ENCODE data around the gene SYNM.

The SYNM gene

DNA sequence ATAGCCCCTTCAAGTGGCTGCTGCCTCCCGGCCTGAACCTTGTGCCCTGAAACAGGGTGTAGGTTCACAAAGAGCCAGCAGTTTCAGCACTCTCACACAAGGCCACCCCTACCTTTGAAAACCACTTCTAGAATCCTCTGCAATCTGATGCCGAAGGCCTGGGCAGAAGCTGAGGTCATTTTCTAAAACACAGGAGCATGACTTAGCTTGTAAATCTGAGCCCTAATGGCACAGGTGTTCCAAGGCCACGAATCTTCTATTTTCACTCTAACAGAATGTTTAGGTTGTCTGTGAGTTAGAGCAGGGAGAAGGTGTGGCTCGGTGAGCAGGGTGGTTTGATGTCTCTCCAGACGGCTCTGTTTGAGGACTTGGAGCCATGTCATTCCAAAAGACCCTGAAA is 62.3 kb downstream of the SYNM start:
- DNase-seq (ENCODE audit: insufficient read length) = no peak
- no peak for TF ChIP-seq TAF1 (IDR thresholded peaks at IDR 0.05; ENCODE audit: borderline replicate concordance, low read depth, low read length)
- no peak for TF ChIP-seq POLR2A (IDR thresholded peaks at IDR 0.05; ENCODE audit: low read depth, low read length)
- no peak for TF ChIP-seq POLR2AphosphoS5 (IDR thresholded peaks at IDR 0.05; ENCODE audit: low read depth, low read length)
- FAIRE-seq = no peak

- FAIRE-seq = no peak
- DNase-seq (ENCODE audit: insufficient read length) = no peak
- TF ChIP-seq POLR2A (IDR thresholded peaks at IDR 0.05; ENCODE audit: low read depth, low read length) (no peak), POLR2AphosphoS5 (IDR thresholded peaks at IDR 0.05; ENCODE audit: low read depth, low read length) (no peak), TAF1 (IDR thresholded peaks at IDR 0.05; ENCODE audit: borderline replicate concordance, low read depth, low read length) (no peak)
These were observed 62.8 kb downstream of the SYNM start for GRCh38 chr15:99167640-99168039.

GRCh38 chr15:99168601-99169580 is 64.0 kb downstream of the SYNM start:
- TF ChIP-seq POLR2A (IDR thresholded peaks at IDR 0.05; ENCODE audit: low read depth, low read length) (no peak), POLR2AphosphoS5 (IDR thresholded peaks at IDR 0.05; ENCODE audit: low read depth, low read length) (no peak), TAF1 (IDR thresholded peaks at IDR 0.05; ENCODE audit: borderline replicate concordance, low read depth, low read length) (no peak)

DNA sequence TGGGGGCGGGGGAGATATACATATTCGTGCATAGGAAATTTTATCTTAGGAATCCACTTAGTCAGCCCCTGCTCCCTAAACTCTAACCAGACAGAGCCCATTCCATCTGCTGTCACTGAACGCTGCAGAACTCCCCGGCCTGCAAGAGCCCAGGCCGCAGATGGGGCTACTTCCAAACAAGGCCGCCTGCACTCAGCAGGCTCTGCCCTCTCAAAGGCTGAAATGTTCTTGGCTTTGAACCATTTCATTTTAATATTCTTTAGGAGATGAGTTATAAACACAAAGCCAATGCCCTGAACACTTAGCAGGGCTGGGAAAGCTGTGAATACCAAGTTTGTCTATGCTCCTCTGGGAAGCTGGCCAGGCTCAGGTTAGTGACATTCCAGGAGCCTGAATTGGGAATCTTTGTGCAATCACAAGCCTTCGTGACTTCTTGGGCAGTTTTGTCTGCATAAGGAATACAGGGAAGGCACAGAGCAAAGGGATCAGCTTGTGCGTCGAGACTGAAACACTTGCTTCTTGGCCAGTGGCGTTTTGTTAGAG is 65.0 kb downstream of the SYNM start:
- TF ChIP-seq POLR2A (IDR thresholded peaks at IDR 0.05; ENCODE audit: low read depth, low read length) (no peak), TAF1 (IDR thresholded peaks at IDR 0.05; ENCODE audit: borderline replicate concordance, low read depth, low read length) (no peak)
- DNase-seq (ENCODE audit: insufficient read length) (no peak), FAIRE-seq (no peak)

More at GRCh38 chr15:99168601-99169580, 64.0 kb downstream of the SYNM start:
- FAIRE-seq = no peak
- no peak for DNase-seq (ENCODE audit: insufficient read length)

- DNase-seq (ENCODE audit: insufficient read length) (no peak), FAIRE-seq (no peak)
- no peak for TF ChIP-seq TAF1 (IDR thresholded peaks at IDR 0.05; ENCODE audit: borderline replicate concordance, low read depth, low read length)
- no peak for TF ChIP-seq POLR2AphosphoS5 (IDR thresholded peaks at IDR 0.05; ENCODE audit: low read depth, low read length)
- no peak for TF ChIP-seq POLR2A (IDR thresholded peaks at IDR 0.05; ENCODE audit: low read depth, low read length)
These were observed 65.7 kb downstream of the SYNM start for GRCh38 chr15:99170476-99171065.

- FAIRE-seq = no peak
These were observed 67.3 kb downstream of the SYNM start for GRCh38 chr15:99172171-99172570.

GRCh38 chr15:99172989-99173388 is 68.1 kb downstream of the SYNM start:
- FAIRE-seq (no peak), DNase-seq (ENCODE audit: insufficient read length) (no peak)
- no peak for TF ChIP-seq TAF1 (IDR thresholded peaks at IDR 0.05; ENCODE audit: borderline replicate concordance, low read depth, low read length)
- no peak for TF ChIP-seq POLR2A (IDR thresholded peaks at IDR 0.05; ENCODE audit: low read depth, low read length)
- TF ChIP-seq POLR2AphosphoS5 (IDR thresholded peaks at IDR 0.05; ENCODE audit: low read depth, low read length) = no peak

More at GRCh38 chr15:99172171-99172570, 67.3 kb downstream of the SYNM start:
- no peak for DNase-seq (ENCODE audit: insufficient read length)
- TF ChIP-seq POLR2A (IDR thresholded peaks at IDR 0.05; ENCODE audit: low read depth, low read length) = no peak
- no peak for TF ChIP-seq TAF1 (IDR thresholded peaks at IDR 0.05; ENCODE audit: borderline replicate concordance, low read depth, low read length)
- no peak for TF ChIP-seq POLR2AphosphoS5 (IDR thresholded peaks at IDR 0.05; ENCODE audit: low read depth, low read length)

DNA sequence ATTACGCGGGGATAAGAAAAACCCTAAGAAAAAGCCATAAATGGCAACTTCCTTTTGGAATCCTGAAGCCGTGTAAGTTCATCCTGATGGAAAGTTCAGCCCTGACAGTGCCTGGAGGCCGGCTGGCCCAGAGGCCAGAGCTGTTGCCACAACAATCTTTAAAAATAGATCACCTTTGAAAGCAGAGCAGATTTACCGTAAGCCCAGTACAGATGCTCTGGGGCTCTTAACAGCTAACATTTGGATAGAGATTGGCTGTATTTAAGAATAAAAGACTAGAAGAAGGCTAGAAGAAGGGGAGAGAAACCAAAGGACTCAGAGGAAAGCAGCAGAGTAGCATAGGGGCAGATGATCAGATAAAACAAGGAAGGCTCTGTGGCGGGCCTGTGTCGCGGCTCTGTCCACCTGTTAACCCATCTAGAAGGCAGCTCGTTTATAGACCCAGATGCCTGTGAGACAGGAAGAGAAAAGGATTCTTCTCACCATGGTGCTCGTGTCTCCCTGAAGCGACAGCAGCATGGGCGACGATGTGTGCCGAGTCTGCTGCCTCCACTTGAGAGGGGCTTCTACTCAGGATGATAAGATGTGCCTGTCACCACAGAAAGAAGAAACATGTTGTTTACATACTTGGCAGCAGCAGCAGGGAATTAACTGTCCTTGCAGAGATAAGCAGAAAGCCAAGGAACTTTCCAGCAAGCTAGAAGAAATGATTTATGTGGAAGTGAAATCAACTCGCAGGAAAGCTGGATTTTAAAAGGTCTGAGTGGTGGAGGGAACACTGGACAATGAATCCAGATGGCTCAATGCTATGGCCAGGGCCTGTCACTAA is 69.9 kb downstream of the SYNM start:
- no peak for DNase-seq (ENCODE audit: insufficient read length)
- TF ChIP-seq POLR2A (IDR thresholded peaks at IDR 0.05; ENCODE audit: low read depth, low read length) = no peak
- no peak for TF ChIP-seq TAF1 (IDR thresholded peaks at IDR 0.05; ENCODE audit: borderline replicate concordance, low read depth, low read length)
- no peak for TF ChIP-seq POLR2AphosphoS5 (IDR thresholded peaks at IDR 0.05; ENCODE audit: low read depth, low read length)
- FAIRE-seq = no peak

DNA sequence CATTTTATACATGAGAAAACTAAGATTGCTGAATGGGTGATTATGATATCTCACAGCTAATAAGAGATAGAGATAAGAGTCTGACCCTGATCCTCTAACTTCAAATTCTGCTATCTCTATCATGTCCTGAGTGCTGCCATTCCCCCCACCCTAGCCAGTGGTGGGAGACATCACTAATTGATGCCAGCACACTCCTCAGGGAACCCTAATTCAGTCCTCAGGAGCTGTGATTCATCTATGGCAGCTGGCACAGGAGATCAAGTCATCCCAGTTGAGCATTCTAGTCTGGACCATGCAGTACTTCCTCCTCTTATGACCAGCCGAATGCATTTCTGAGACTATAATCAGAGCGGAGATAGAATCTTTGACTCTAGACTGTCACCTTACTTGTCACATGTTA is 71.9 kb downstream of the SYNM start:
- no peak for TF ChIP-seq TAF1 (IDR thresholded peaks at IDR 0.05; ENCODE audit: borderline replicate concordance, low read depth, low read length)
- no peak for TF ChIP-seq POLR2A (IDR thresholded peaks at IDR 0.05; ENCODE audit: low read depth, low read length)
- no peak for TF ChIP-seq POLR2AphosphoS5 (IDR thresholded peaks at IDR 0.05; ENCODE audit: low read depth, low read length)
- no peak for DNase-seq (ENCODE audit: insufficient read length)
- FAIRE-seq = no peak

DNA sequence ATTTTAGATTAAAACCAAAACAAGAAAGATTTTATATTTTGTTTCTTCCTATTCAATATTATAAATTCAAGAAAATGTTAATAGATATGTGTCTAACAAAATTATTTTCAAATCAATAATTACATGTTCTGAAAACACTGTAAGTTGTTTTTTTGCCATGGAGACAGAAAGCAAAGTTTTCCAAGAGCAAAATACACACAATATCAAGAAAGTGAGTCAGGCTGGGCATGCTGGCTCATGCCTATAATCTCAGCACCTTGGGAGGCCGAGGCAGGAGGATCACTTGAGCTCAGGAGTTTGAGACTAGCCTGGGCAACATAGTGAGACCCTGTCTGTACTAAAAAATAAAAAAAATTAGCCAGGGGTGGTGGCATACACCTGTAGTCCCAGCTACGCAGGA is 72.8 kb downstream of the SYNM start:
- TF ChIP-seq TAF1 (IDR thresholded peaks at IDR 0.05; ENCODE audit: borderline replicate concordance, low read depth, low read length) (no peak), POLR2A (IDR thresholded peaks at IDR 0.05; ENCODE audit: low read depth, low read length) (no peak), POLR2AphosphoS5 (IDR thresholded peaks at IDR 0.05; ENCODE audit: low read depth, low read length) (no peak)
- FAIRE-seq = no peak
- DNase-seq (ENCODE audit: insufficient read length) = no peak
